Gastrocnemius medialis (tissue), 4 donors: ENCODE results near the gene KCNJ10.

Experiments
- CTCF ChIP-seq, 5 experiments: fragments of 450-650 bp in 3 of 5; fragments of 200-600 bp in 2 of 5; sonication (generic) in 2 of 5; IDR thresholded peaks in 4 of 5; conservative IDR thresholded peaks in 1 of 5; 1 replicate in 4 of 5; 2 replicates in 1 of 5; pipeline ENCODE4 v1.5.1; 2016 to 2019; ENCODE audit warnings: antibody characterized with exemption in 5 of 5, mild to moderate bottlenecking in 3 of 5, moderate library complexity in 3 of 5
- POLR2A ChIP-seq, 2 donors: fragments of 450-650 bp; IDR thresholded peaks; one replicate each; pipeline ENCODE4 v1.6.1; 2017; ENCODE audit warnings: antibody characterized with exemption in 2 of 2, mild to moderate bottlenecking in 2 of 2, moderate library complexity in 2 of 2

- TF ChIP-seq CTCF (IDR thresholded peaks at IDR 0.05 in 4 of 5, conservative IDR thresholded peaks at IDR 0.05 in 1 of 5) (no peak), POLR2A (IDR thresholded peaks at IDR 0.05) (no peak)
These were observed 83.4 kb downstream of the KCNJ10 start for GRCh38 chr1:159986531-159986930.
